Skin of body (tissue), 2 donors: ENCODE results near the gene OR4F6. TPM values are rescaled to one million over a fixed set of nuclear protein-coding genes. Genes with fewer than 3 reads are reported as not detected.
"Not testable (repeated sequence)": the region's sequence is repeated elsewhere in the genome, so short reads cannot be mapped to it uniquely, and the experiment has no call there.

Experiments
- DNase-seq: peaks from one replicate; lab custom pipeline; 2025; lab: John Stamatoyannopoulos, UW
- total RNA-seq: library from RNA; depleted of rRNA; stranded (reverse); fragments of >200 nt; gene quantifications from one replicate; pipeline ENCODE4 v1.2.3, GENCODE V29; 2014

Gene OR4F6
- not detected for total RNA-seq

DNA sequence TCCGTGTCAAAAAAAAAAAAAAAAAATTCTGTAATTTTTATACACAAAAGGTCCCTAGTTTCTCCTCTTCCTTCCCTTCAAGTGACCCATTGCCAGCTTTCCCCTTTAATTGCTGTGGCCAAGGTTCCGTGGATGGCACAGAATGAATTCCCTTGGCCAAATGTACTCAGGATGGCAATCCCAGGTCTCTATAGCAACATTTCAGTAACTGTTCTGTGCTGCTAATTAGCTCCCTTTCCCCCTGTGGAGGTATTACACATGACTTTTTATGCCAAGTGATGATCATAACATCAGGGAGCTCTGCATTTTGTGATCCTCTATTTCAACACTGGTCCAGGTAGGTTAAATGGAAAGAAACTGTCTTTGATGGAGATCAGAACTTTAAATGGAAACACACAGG lies at the start of gene OR4F6:
Gene OR4F6, plus strand, starts transcription at position 301 of the 400 bp plus-strand sequence. CDS start 2,211 bp downstream, outside the sequence.
- no peak for DNase-seq

- not testable (repeated sequence) for DNase-seq
Measured at GRCh38 chr15:101764669-101765339, 38.5 kb upstream of the OR4F6 start.

GRCh38 chr15:101765340-101765671 lies 38.0 kb upstream of the OR4F6 start:
- not testable (repeated sequence) for DNase-seq

- DNase-seq = no peak
Measured at GRCh38 chr15:101765772-101766456, 37.4 kb upstream of the OR4F6 start.

DNA sequence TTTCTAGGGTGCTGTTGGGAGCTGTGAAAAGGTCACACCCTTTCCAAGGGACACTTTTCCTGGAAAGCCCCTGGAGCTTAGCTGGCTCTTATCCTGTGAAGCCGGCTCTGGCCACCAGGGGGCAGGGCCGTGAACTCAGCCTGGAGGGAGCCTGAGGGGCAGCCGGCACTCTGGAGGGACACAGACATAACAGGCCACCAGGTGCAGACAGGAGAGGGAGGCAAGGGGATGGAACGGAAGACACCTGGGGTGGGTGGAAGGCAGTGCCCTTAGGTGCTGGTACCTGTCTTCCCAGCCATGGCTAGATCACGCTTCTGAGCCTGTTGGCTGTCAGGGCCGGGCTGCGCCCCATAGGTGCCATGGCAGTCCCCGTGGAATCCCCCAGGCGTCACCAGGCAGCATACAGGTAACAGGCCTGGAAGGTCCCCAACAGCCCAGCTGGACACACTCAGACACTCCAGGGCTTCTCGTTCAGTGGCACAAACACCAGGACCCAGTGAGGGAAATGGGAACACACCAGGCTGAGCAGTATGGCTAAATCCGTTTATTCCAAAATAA lies 36.1 kb upstream of the OR4F6 start:
- DNase-seq = not testable (repeated sequence)

- no peak for DNase-seq
Measured at GRCh38 chr15:101772921-101773320, 30.4 kb upstream of the OR4F6 start.

DNA sequence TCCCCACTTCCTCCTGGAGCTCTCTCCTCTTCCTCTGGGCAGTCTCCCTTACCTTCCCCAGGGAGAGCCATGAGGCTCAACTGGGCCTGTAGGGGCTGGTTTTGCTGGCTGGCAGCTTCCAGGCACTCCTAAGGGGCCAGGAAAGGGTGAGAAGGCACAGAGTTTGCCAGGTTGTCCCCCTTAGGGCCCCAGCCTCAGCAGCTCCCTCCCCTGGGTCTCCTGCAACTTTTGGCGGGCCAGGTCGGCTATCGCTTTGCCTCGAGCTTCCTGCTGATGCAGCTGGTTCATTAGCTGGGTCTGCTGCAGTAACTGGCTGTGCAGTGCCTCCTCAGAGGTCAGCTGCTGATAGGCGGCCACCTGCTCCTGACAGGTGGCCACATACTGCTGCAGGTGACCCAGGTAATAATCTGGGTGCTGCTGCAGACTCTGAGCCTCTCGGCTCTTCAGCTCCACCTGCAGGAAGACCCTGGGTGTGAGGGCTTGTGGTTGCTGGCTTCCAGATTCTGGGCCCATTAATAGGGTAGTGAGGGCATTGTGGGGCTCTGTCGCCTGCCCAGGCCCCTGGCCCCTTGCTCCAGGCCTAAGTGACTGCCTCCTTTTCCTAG lies 29.7 kb upstream of the OR4F6 start:
- DNase-seq = no peak

GRCh38 chr15:101775136-101775535 lies 28.2 kb upstream of the OR4F6 start:
- no peak for DNase-seq

GRCh38 chr15:101778576-101778975 lies 24.7 kb upstream of the OR4F6 start:
- DNase-seq = not testable (repeated sequence)

GRCh38 chr15:101780225-101780624 lies 23.1 kb upstream of the OR4F6 start:
- DNase-seq = not testable (repeated sequence)

DNA sequence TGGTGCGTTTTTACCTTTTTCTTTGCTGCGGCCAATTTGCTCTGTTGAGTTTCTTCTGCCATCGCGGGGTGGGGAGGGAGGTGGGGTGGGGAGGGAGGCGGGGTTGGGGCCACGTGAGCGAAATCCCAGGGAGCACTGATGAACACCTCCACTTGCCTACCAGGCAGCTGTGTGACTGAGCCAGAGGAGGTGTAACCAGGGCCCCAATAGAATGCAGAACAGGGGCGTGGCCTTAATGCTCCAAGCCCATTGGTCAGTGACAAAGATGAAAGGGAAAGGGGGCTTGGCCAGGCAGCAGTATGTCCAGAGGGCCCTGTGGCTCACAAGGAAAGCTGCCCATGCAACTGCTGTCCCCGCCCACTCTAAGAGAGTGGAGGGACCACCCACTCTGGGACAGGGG lies 21.4 kb upstream of the OR4F6 start:
- DNase-seq = no peak

DNA sequence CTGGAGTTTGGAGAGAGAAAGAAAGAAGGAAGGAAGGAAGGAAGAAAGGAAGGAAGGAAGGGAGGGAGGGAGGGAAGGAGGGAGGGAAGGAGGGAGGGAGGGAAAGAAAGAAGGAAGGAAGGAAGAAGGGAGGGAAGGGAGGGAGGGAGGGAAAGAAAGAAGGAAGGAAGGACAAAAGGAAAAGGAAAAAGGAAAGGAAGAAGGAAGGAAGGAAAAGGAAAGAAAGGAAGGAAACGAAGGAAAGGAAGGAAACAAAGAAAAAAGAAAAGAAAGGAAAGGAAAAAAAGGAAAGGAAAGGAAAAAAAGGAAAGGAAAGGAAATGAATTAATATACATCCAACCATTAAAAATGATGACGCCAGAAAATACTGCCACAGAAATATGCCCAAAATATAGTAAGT lies 18.7 kb upstream of the OR4F6 start:
- no peak for DNase-seq

GRCh38 chr15:101786422-101786821 lies 16.9 kb upstream of the OR4F6 start:
- DNase-seq = not testable (repeated sequence)

GRCh38 chr15:101788001-101788400 lies 15.3 kb upstream of the OR4F6 start:
- not testable (repeated sequence) for DNase-seq

- DNase-seq = not testable (repeated sequence)
Measured at GRCh38 chr15:101788503-101789269, 14.6 kb upstream of the OR4F6 start.

- not testable (repeated sequence) for DNase-seq
Measured at GRCh38 chr15:101790748-101791147, 12.6 kb upstream of the OR4F6 start.

DNA sequence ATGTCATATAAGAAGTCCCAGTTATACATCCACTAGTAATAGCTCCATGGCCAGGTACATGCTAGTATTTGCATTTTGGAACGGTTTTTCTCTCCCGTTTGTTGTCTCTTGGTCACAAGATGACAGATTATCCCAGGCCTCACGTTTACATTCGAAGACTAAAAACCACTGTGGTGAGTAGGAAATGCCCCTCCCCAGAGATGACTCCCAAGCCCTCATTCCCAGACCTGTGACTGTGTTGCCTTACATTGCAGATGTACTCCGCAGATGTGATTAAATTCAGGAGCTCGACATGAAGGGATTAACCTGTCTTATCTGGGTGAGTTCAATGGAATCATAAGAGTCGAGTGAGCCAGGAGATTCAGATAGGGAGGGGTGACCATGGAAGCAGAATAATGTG lies 9.3 kb upstream of the OR4F6 start:
- not testable (repeated sequence) for DNase-seq

DNA sequence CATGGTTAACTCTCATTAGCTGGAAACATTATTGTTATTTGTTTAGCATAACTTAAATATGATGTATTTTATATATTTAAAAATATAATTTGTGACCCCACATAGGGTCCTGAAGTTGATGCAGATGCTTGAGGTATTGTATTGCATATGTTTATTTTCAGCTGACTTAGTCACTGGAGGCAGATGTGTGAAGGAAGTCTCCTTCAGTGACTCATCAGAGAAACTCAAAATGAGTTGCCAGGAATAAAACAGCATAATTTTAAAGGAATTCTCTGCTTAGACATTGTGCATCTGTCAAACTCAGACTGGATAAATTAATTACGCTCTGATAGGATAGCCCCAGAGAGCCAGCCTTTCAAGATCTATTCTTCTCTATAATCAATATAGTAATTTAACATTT lies 7.9 kb upstream of the OR4F6 start:
- DNase-seq = no peak

DNA sequence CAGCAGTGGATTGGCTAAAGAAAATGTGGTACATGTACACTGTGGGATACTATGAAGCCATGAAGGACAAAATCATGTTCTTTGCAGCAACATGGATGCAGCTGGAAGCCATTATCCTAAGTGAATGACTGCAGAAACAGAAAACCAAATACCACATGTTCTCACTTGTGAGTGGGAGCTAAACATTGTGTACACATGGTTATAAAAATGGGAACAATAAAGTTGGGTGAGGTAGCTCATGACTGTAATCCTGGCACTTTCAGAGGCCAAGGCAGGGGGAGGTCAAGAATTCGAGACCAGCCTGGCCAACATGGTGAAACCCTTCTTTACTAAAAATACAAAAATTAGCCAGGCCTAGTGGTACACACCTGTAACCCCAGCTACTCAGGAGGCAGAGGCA lies 3.6 kb upstream of the OR4F6 start:
- no peak for DNase-seq

- no peak for DNase-seq
Measured at GRCh38 chr15:101801048-101801447, 2.3 kb upstream of the OR4F6 start.

DNA sequence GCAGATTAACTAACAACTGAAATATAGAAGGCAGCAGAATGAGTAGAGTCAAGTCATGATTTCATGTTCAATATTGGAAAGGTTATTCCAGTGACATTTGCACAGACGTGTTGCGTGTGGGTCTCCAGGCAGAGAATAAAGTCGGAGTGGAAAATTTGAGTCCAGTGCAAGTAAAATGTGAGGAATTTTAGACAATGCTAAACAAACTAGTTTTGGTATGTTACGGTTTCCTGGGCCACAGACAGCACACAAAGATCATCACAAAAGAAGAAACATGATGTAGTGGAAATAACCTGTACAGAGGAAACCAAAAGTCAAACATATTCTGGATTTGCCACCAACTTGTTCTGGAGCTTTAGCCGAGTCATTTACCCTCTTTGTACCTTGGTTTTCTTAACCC lies 367 bp downstream of the OR4F6 start:
- DNase-seq = no peak

DNA sequence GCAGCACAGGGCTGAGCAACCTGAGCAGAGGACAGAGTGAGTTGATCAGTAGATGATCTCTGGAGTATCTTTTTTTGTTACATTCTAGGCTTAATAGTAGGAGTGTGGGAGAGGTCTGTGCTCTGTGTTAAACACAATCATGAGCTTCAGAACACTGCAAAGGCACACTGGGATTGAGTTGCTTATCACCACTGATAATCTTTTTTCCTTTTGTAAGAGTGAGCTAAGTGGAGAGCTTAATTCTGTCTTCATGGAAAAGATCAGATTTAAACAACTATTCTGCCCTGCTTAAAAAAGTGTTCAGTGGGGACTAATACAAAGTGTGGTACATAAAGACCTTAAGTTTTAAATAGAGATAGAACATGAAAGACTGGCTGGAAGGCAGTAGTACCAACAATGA lies 1.1 kb downstream of the OR4F6 start:
- DNase-seq = no peak
